B cell (primary cell): ENCODE results near the gene PDCD1LG2.

Experiments
- EZH2 ChIP-seq: IDR thresholded peaks from 2 replicates; pipeline ENCODE4 v1.6.1; 2012; ENCODE audit warnings: borderline replicate concordance, low read depth, mild to moderate bottlenecking, moderate library complexity, low read length; ENCODE audit not compliant: insufficient read depth, poor library complexity, severe bottlenecking
- TF ChIP-seq, protein P1 (sequence below): fragments of 200-600 bp; IDR thresholded peaks from one replicate; pipeline ENCODE4 v1.8.0; 2022; ENCODE audit warnings: antibody characterized with exemption, mild to moderate bottlenecking

DNA sequence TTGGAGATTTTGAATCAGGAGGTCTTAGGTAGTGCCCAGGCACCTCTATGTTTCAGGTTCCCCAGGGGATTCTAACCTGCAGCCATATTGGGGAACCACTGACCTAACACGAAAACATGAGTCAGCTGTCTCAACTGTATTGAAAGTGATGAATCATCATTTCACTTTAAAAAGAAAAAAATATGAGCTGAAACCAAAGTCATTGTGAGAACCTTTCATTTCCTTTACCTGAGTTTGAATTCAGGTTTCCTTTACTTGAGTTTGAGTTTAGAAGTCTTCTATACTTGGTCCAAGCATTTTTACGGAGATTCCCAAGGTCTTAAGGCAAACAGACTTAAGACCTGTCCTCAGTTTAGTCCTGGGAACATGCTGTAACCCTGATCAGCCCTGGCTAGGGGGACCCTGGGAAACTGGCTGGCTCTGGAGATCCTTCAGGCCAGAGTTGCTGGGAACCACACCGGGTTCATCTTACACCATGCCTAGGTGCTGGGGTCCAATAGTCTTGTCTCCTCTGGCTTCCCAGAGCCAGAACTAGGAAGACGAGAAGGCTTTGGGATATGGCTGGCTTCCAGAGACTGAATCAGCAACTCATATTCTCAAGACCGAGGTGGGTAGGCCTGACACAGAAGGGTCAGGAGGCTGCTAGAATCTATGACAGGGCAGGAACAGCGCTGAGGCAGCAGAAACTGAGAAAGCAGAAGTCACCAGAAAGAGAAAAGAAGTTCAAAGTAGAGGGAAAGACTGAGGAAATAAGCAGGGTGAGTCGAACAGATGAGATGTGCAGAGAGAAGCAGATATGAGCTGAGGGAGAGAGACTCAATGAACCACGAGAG is 16.4 kb upstream of the PDCD1LG2 start:
- TF ChIP-seq, protein P1, sequence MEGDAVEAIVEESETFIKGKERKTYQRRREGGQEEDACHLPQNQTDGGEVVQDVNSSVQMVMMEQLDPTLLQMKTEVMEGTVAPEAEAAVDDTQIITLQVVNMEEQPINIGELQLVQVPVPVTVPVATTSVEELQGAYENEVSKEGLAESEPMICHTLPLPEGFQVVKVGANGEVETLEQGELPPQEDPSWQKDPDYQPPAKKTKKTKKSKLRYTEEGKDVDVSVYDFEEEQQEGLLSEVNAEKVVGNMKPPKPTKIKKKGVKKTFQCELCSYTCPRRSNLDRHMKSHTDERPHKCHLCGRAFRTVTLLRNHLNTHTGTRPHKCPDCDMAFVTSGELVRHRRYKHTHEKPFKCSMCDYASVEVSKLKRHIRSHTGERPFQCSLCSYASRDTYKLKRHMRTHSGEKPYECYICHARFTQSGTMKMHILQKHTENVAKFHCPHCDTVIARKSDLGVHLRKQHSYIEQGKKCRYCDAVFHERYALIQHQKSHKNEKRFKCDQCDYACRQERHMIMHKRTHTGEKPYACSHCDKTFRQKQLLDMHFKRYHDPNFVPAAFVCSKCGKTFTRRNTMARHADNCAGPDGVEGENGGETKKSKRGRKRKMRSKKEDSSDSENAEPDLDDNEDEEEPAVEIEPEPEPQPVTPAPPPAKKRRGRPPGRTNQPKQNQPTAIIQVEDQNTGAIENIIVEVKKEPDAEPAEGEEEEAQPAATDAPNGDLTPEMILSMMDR = no peak
- no peak for TF ChIP-seq EZH2
